G401 (cell line): ENCODE results near the gene CCDC74B. TPM values are rescaled to one million over a fixed set of nuclear protein-coding genes. Genes with fewer than 3 reads are reported as not detected.
"Not testable (repeated sequence)": the region's sequence is repeated elsewhere in the genome, so short reads cannot be mapped to it uniquely, and the experiment has no call there.

Experiments
- DNase-seq: peaks from one replicate; pipeline ENCODE4 v3.0.0-alpha.2; 2015; ENCODE audit warnings: low spot score
- in situ Hi-C: cut with HindIII; loops from 2 replicates; pipeline ENCODE4 v1.10.0; 2016; ENCODE audit warnings: low sequenced_read_pairs, mixed read lengths
- total RNA-seq: library from RNA; depleted of rRNA; stranded (reverse); fragments of >200 nt; shearing (Covaris generic); gene quantifications from 2 replicates; pipeline ENCODE4 v1.2.3, GENCODE V29; 2014; rRNA removed

The CCDC74B gene
- total RNA-seq, result 71.6 and 76.7 TPM in 2 replicates

DNA sequence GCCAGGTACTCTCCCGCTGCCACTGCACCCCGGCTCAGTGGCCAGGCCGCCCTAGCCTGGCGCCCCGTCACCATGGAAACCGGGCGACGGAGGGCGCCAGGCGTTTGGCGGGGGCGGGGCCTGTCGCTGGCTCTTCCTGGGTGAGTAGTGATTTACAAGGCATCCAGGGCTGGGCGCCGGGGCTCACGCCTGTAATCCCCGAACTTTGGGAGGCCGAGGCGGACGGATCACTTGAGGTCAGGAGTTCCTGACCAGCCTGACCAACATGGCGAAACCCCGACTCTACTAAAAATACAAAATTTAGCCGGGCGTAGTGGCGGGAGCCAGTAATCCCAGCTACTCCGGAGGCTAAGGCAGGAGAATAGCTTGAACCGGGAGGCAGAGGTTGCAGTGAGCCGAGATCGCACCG is at the start of gene CCDC74B:
TSS of gene CCDC74B (minus strand) at position 107 of the 409 bp plus-strand sequence. CDS start 116 bp downstream, outside the sequence.
- in situ Hi-C loops, result not testable (repeated sequence)
- peak; percentile 55 for DNase-seq

DNA sequence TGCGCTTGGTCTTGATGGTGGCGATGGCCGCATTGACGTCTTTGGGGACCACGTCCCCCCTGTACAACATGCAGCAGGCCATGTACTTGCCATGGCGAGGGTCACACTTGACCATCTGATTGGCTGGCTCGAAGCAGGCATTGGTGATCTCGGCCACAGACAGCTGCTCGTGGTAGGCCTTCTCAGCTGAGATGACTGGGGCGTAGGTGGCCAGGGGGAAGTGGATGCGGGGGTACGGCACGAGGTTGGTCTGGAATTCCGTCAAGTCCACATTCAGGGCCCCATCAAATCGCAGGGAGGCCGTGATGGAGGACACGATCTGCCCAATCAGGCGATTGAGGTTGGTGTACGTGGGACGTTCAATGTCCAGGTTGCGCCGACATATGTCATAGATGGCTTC is 48.9 kb upstream of the CCDC74B start:
- DNase-seq, in situ Hi-C loops: not testable (repeated sequence)

DNA sequence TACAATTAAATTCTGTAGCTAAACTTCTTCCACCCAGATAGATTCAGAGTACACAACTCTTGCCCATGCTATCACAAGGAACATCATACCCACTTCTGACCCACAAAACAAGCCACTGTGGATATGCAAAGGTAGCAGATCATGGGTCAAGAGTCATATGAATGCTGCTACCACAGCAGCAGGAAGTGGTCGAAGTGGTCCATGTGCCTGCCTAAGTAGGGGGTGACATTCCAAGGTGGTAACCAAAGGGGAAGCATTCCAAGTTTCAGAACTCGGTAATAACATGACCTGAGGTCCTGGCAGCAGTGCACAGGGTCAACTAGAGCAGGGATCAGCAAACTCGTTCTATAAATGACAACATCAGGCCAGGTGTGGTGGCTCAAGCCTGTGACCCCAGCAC is 47.5 kb upstream of the CCDC74B start:
- in situ Hi-C loops, DNase-seq: not testable (repeated sequence)

GRCh38 chr2:130191319-130191718 is 46.4 kb upstream of the CCDC74B start:
- DNase-seq, in situ Hi-C loops: not testable (repeated sequence)

DNA sequence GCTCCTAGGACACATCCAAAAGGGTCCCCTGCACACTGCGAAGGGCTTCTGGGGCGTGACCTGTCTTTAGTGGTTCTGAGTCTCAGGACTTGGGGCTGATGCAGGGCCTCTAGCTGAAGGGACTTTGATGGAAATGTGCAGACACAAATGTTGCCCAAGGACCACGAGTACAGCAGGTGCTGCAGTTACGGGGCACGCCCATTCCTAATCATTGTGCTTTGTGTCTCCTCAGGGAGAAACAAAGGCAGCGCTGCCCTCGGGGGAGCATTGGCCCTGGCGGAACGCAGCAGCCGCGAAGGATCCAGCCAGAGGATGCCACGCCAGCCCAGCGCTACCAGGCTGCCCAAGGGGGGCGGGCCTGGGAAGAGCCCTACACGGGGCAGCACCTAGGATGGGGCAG is 45.3 kb upstream of the CCDC74B start:
- in situ Hi-C loops, result no loop called here

GRCh38 chr2:130188958-130189357 is 44.0 kb upstream of the CCDC74B start:
- in situ Hi-C loops, DNase-seq: not testable (repeated sequence)

More for the DNA sequence above, 45.3 kb upstream of the CCDC74B start:
- no peak for DNase-seq

DNA sequence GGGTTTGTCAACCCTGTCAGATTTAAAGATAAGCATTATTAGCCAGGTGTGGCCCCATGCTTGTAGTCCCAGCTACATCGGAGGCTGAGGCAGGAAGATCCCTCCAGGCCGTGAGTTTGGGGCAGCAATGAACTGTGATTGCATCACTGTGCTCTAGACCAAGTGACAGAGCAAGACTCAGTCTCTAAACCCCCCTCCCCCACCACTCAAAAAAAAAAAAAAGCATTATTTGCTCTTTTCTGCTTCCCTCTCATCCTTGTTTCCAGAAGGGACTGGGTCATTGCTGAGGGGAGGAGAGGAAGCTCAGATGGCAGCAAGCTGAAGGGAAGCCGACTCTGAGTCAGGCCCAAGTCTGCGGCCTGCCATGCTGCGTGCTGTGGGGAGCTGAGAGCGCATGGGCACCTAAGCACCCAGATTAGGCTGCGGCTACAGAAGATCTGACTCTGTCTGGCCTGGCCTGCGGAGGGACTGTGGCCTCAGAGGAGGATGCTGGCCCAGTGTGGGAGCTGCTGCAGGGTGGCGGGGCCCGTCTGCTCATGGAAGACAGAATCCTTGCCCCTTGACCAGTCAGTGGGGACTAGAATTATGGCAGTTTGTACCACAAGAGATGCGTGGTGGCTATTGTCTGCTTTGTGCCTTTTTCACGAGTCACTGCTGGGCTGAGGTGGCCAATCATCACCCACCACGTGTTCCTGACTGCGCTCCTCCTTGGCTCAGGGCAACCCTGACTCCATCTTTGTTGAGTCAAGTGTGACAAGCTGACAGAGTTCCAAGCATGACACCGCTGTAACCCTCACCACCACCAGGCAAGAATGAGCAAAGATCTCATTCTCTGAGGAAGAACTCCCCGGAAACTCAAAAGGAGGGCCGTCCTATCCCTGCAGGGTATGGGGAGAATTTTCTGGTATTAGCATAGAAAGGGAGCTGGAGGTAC is 43.2 kb upstream of the CCDC74B start:
- DNase-seq, in situ Hi-C loops: not testable (repeated sequence)

GRCh38 chr2:130187268-130187667 is 42.4 kb upstream of the CCDC74B start:
- no peak for DNase-seq
- in situ Hi-C loops, result no loop called here

GRCh38 chr2:130186391-130186790 is 41.5 kb upstream of the CCDC74B start:
- no peak for DNase-seq
- in situ Hi-C loops, result no loop called here

GRCh38 chr2:130185896-130186295 is 41.0 kb upstream of the CCDC74B start:
- no peak for DNase-seq
- in situ Hi-C loops, result no loop called here

DNA sequence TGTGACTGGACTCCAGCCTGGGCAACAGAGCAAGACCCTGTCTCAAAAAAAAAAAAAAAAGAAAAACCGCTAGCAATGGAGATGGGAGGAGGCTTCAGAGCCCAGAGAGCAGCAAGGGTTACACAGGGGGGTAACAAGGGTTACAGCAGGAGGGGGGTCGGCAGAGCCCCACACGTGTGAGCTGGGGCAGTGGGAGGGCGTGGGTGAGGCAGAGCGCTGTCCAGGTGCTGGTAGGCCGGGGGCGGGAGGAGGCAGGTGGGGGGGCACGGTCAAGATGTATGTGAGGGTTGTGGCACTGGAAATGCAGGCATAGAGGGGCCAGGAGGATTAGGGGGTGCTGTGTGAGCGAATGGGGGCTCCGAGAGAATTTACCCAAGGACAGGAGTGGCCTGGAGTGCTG is 40.5 kb upstream of the CCDC74B start:
- DNase-seq, result no peak
- in situ Hi-C loops, result no loop called here

- peak; percentile 80 for DNase-seq
- in situ Hi-C loops, result no loop called here
Observed at GRCh38 chr2:130183512-130184373, 38.8 kb upstream of the CCDC74B start.

DNA sequence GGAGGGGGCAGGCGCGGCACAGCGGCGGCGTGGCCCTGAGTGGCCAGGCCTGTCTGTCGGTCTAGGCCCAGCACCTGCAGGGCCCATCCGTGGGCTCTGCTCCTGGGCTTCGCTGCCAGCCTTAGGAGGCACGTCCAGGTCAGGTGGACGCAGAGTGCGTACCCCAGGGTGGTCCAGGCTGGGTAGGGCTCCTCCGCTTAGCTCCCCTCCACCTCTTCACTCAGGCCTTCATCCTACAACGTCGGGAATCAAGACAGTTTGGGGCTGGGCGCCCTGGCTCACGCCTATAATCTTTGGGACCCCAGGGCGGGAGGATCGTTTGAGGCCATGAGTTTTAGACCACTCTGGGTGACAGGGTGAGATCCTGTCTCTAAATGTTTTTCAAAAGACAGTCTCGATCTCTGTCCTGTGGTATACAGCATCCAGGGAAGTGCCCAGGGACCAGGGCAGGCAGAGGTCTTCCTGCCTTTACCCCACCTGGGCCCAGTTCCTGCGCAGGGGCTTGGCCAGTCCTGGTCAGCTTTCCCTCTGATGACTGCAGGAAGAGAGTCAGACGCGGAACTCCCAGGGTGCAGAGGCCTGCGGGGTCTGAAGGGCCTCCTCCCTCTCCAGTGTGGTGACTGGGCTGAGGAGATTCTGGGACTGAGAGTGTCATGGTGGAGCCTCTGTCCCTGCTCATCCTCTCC is 38.1 kb upstream of the CCDC74B start:
- DNase-seq, result peak; percentile 7
- in situ Hi-C loops, result not testable (repeated sequence)

DNA sequence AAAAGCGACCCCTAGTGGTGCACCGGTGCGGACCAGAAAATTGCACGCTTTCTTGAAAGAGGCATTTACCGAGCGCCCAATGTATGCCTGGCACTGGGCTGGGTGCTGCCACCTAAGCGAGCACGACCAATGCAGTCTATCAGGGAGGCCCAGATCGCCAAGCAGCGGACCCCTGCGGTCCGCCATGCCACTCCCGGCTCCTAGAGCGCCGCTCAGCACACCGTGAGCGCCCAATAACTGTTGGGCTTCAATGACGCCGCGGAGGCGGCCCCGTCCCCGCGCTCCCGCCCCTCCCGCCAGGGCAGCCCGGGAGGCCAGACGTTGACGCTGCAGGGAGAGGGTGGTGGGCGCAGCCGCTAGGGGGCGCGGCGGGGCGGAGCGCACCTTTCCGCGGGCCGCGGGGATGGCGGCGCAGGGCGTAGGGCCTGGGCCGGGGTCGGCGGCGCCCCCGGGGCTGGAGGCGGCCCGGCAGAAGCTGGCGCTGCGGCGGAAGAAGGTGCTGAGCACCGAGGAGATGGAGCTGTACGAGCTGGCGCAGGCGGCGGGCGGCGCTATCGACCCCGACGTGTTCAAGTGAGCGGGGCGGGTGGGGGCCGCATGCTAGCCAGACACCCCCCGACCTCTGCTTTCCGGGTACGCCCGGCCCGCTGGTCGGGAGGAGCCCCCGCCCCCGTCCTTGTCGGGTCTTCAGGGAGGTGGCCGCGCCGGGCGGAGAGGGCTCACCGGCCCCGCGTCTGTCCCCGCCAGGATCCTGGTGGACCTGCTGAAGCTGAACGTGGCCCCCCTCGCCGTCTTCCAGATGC is 37.2 kb upstream of the CCDC74B start, which contains the start of gene MZT2B:
TSS of gene MZT2B (plus strand) at position 383 of the 803 bp plus-strand sequence. CDS start at position 404, 21 bp downstream.
- in situ Hi-C loops, result not testable (repeated sequence)
- peak; percentile 85 for DNase-seq

- DNase-seq, result peak; percentile 94
- in situ Hi-C loops, result no loop called here
Observed at GRCh38 chr2:130181325-130181879, 36.5 kb upstream of the CCDC74B start, which contains the start of gene SMPD4. TSS of gene SMPD4 (minus strand) at chr2:130181602. CDS start at chr2:130176592, 5,010 bp downstream.

DNA sequence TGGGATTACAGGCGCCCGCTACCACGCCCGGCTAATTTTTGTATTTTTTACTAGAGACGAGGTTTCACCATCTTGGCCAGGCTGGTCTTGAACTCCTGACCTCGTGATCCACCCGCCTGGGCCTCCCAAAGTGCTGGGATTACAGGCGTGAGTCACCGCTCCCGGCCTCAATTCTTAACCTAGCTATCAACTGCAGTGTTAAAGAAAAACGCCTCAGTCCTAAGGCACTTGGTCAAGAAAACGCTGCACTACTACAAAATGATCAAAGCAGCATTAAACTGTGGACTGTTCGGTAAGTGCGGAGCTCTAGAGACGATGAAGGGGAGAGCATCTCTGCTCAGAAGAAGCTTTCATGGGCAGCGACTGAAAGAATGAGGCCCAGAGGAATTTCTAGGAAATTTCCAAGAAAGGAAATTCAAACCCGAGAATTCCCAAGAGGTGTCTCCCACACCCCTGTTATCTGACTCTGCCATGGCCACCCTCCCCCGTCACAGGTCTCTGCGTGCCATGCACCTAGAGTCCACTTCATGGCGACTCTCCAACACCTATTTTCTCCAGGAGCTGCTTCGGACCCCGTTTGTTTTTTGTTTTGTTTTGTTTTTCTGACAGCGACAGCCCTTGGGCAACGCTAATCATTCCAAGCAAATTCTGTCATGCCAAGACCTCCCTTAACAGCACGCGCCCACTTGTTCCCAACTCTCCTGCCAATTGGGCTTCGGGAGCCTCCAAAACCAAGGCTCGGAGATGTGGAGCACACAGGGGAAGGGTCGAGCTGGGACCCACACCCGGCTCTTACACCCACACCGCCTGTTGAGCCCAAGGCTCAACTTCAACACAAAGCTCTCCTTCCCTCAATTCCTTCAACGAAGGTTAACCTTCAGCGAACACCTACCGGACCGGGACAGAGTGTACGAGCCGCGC is 35.8 kb upstream of the CCDC74B start:
- in situ Hi-C loops, DNase-seq: not testable (repeated sequence)

DNA sequence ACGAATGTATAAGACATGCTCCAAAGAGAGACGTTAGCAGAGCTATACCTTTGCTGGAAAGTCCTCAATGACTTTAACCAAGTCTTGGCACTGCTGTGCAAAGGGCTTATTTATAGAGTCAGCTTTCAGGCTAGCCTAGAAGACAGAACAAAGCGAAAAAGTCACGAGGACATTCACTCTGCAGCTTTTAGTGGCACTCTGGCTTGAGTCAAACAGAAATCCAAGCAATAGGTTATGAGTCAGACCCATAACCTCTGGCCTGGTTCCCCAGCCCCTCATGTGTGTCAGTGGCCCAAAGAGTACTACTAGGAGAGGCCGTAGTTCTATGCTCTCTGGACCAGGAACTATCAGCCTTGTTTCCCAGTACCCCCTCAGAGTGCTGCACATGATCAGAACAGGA is 30.0 kb upstream of the CCDC74B start:
- DNase-seq, in situ Hi-C loops: not testable (repeated sequence)
